Tibial nerve (tissue), 4 donors: ENCODE measurements around the gene IGF2BP3. TPM values are rescaled to one million over a fixed set of nuclear protein-coding genes. Genes with fewer than 3 reads are reported as not detected.

Experiments used
- DNase-seq, 2 donors: peaks; one replicate each; pipeline ENCODE4 v3.0.0-alpha.2; 2019; ENCODE audit warnings: low spot score in 2 of 2
- H3K27ac ChIP-seq, 4 donors: fragments of 200-600 bp; sonication (generic) in 3 of 4; one replicate each; pipeline ENCODE4 v1.5.1; 2017 to 2019; ENCODE audit warnings: mild to moderate bottlenecking in 1 of 4
- H3K27me3 ChIP-seq, 2 donors: fragments of 200-600 bp; sonication (generic) in 1 of 2; one replicate each; pipeline versions ENCODE4 v1.5.1 to v1.6.0; 2017 to 2019
- H3K36me3 ChIP-seq, 3 donors: fragments of 200-600 bp; sonication (generic); one replicate each; pipeline ENCODE4 v1.5.1; 2018 to 2019
- H3K4me1 ChIP-seq, 4 donors: fragments of 200-600 bp; sonication (generic) in 3 of 4; one replicate each; pipeline ENCODE4 v1.5.1; 2017 to 2019
- H3K4me3 ChIP-seq, 4 donors: fragments of 200-600 bp; sonication (generic) in 3 of 4; one replicate each; pipeline ENCODE4 v1.5.1; 2017 to 2019; ENCODE audit warnings: mild to moderate bottlenecking in 1 of 4, moderate library complexity in 1 of 4
- H3K9me3 ChIP-seq, 4 donors: fragments of 200-600 bp; sonication (generic) in 3 of 4; one replicate each; pipeline ENCODE4 v1.5.1; 2017 to 2019
- CTCF ChIP-seq, 5 experiments: fragments of 200-600 bp in 3 of 5; fragments of 450-650 bp in 2 of 5; sonication (generic) in 3 of 5; IDR thresholded peaks; one replicate each; pipeline ENCODE4 v1.5.1; 2016 to 2019; ENCODE audit warnings: antibody characterized with exemption in 5 of 5, mild to moderate bottlenecking in 3 of 5, moderate library complexity in 2 of 5
- EP300 ChIP-seq, 2 donors: sonication (generic); formaldehyde crosslinking; IDR thresholded peaks; one replicate each; pipeline ENCODE4 v1.6.1; 2017; ENCODE audit warnings: antibody characterized with exemption in 2 of 2, mild to moderate bottlenecking in 1 of 2
- POLR2A ChIP-seq, 2 donors: fragments of 450-650 bp; IDR thresholded peaks; one replicate each; pipeline ENCODE4 v1.6.1; 2017; ENCODE audit warnings: antibody characterized with exemption in 2 of 2, mild to moderate bottlenecking in 2 of 2, moderate library complexity in 2 of 2
- WGBS, 2 donors: methylation state at CpG; one replicate each; pipeline ENCODE4 v1.1.5; 2018; 5-methylcytosine and 5-hydroxymethylcytosine counted together
- total RNA-seq, 4 donors: library from RNA; depleted of rRNA; stranded (reverse); fragments of >200 nt; gene quantifications; one replicate each; pipeline ENCODE4 v1.1.0, GENCODE V29; 2016

The IGF2BP3 gene
- total RNA-seq, 4 donors from 2014 or later, result 0.21 to 0.90 (median 0.59) TPM; not detected in 1

GRCh38 chr7:23298885-23299769 is 171.2 kb downstream of the IGF2BP3 start, which contains the start of gene MALSU1:
MALSU1 (plus strand) TSS chr7:23299339; CDS start chr7:23299353, 14 bp downstream.
- Histone ChIP-seq H3K27me3 (no peaks in the 10 kb centered on the region), H3K9me3 (no peaks in the 10 kb centered on the region), H3K27ac (peak within 1 kb of the TSS; percentile 86 to 92 (median 92)), H3K4me1 (peaks cover 0 to 56% (median 14%) of the 10 kb centered on the region in 4 donors), H3K36me3 (peaks cover 0 to 27% (median 0%) of the 10 kb centered on the region in 3 donors), H3K4me3 (peak within 1 kb of the TSS; percentile 72 to 100 (median 80))
- TF ChIP-seq CTCF (IDR thresholded peaks at IDR 0.05) (peak in 2 of 5 experiments; percentile 16 to 28), POLR2A (IDR thresholded peaks at IDR 0.05) (peak; percentile 83 to 92), EP300 (IDR thresholded peaks at IDR 0.05) (peak; percentile 60 to 98)
- 1 to 2% methylated on average over 31 to 57 of the region's 59 CpGs for WGBS, 2 donors
- peak; percentile 96 to 97 for DNase-seq

- TF ChIP-seq CTCF (IDR thresholded peaks at IDR 0.05) (no peak), POLR2A (IDR thresholded peaks at IDR 0.05) (no peak), EP300 (IDR thresholded peaks at IDR 0.05) (no peak)
- DNase-seq, result no peak
- peaks cover 0 to 50% (median 14%) of the 10 kb centered on the region in 4 donors for H3K4me1 ChIP-seq
- peaks cover 0 to 20% (median 0%) of the 10 kb centered on the region in 3 donors for H3K36me3 ChIP-seq
- no peaks in the 10 kb centered on the region for H3K9me3 ChIP-seq
- H3K27me3 ChIP-seq, result no peaks in the 10 kb centered on the region
- peak overlapping the region; percentile 72 to 100 (median 80) for H3K4me3 ChIP-seq
- WGBS, 2 donors, result 33 to 41% methylated on average over 10 to 11 of the region's 11 CpGs
- peak overlapping the region; percentile 86 to 92 (median 92) for H3K27ac ChIP-seq
Observed at GRCh38 chr7:23298141-23298881, 172.0 kb downstream of the IGF2BP3 start.

GRCh38 chr7:23295401-23295697 is 174.9 kb downstream of the IGF2BP3 start:
- Histone ChIP-seq H3K36me3 (no peaks in the 10 kb centered on the region), H3K27ac (no peak overlapping the region), H3K4me3 (no peak overlapping the region), H3K4me1 (peaks cover 0 to 21% (median 6%) of the 10 kb centered on the region in 4 donors), H3K9me3 (no peaks in the 10 kb centered on the region), H3K27me3 (no peaks in the 10 kb centered on the region)
- no peak for TF ChIP-seq CTCF (IDR thresholded peaks at IDR 0.05)
- TF ChIP-seq POLR2A (IDR thresholded peaks at IDR 0.05), result no peak
- no peak for TF ChIP-seq EP300 (IDR thresholded peaks at IDR 0.05)
- DNase-seq, result no peak

- whole genome bisulfite sequencing, 2 donors, result 75 to 76% methylated on average over 6 of the region's 6 CpGs
- no peaks in the 10 kb centered on the region for H3K27me3 ChIP-seq
- no peak overlapping the region for H3K4me3 ChIP-seq
- TF ChIP-seq EP300 (IDR thresholded peaks at IDR 0.05), result no peak
- no peak for TF ChIP-seq CTCF (IDR thresholded peaks at IDR 0.05)
- no peak for TF ChIP-seq POLR2A (IDR thresholded peaks at IDR 0.05)
- H3K4me1 ChIP-seq, result peaks cover 0 to 16% (median under 1%) of the 10 kb centered on the region in 4 donors
- H3K36me3 ChIP-seq, result no peaks in the 10 kb centered on the region
- no peak for DNase-seq
- H3K27ac ChIP-seq, result no peak overlapping the region
- H3K9me3 ChIP-seq, result no peaks in the 10 kb centered on the region
Observed at GRCh38 chr7:23294549-23295400, 175.5 kb downstream of the IGF2BP3 start.
